ENCODE results near the gene TMA7. TPM values are rescaled to one million over a fixed set of nuclear protein-coding genes. Genes with fewer than 3 reads are reported as not detected.

The TMA7 gene
- total RNA-seq, 1 donor from 2014 or later = 169 TPM

DNA sequence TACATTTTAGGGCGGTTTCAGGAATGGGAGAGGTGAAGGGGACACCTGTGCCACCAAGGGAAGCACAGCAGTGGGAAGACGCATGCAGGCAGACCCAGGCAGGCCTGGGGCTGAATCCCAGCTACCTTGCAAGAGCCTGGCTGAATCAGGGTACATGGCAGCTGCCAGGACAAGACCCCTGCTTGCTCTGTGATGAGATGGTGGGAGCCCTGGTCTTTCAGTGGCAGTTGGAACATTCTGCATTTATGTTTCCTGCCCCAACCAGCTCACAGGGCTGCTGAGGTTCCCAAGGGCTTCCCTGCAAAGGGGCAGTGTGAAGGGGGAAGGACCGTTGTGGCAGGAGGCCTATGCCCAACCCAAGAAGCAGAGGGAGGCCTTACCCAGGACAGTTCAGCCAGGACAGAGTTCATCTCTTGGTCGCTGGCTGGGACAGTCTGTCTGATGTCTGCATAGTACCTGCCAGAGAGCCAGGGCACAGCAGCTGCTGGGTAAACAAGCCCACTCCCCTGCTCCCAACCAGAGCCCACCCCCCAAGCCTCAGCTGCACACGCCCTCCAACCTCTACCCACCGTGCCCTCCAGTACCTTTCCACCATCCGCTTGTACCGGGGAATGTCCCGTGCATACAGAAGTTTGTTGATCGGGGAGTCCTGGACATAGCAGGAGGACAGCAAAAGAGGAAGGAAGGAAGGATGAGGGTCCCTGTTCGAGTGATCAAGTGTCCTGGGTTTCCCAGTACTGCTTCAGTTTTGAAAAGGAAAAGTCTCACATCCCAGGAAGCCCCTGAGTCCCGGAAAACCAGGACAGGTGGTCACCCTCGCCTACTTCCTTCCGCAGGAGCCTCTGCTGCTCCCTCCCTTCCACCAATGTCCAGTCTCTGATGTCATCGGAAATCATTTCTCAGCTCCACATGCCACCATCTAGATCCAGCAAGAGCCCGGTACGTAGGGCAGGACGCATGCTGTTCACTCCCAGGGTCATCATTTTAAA lies 33.3 kb upstream of the TMA7 start:
- peaks cover 51% of the 10 kb centered on the region for H3K36me3 ChIP-seq

DNA sequence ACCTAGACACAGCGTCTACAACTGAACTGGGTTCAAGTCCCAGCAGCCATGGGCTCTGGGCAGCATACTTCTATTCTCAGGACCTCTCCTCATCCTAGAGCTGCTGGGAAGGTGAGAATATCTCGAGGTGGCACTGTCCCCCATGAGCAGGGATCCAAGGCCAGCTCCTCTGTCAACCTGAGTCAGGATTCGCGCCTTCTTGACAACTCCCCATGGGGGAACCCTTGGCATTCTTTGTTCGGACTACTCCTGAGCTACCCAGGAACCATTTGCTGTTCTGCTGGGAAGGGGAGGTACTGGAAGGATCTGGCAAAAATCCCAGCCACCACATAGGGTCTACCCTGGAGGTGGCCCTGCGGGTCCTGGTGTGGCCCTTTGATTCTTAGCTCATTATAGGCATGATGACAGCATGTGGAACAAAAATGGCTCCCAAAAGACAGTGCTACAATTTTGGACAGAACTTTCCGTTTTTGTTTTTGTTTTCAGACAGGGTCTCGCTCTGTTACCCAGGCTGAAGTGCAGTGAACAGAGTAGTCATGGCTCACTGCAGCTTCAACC lies 32.4 kb upstream of the TMA7 start:
- peaks cover 3% of the 10 kb centered on the region for H3K4me1 ChIP-seq
- no peak overlapping the region for H3K27ac ChIP-seq
- TF ChIP-seq, protein P1, sequence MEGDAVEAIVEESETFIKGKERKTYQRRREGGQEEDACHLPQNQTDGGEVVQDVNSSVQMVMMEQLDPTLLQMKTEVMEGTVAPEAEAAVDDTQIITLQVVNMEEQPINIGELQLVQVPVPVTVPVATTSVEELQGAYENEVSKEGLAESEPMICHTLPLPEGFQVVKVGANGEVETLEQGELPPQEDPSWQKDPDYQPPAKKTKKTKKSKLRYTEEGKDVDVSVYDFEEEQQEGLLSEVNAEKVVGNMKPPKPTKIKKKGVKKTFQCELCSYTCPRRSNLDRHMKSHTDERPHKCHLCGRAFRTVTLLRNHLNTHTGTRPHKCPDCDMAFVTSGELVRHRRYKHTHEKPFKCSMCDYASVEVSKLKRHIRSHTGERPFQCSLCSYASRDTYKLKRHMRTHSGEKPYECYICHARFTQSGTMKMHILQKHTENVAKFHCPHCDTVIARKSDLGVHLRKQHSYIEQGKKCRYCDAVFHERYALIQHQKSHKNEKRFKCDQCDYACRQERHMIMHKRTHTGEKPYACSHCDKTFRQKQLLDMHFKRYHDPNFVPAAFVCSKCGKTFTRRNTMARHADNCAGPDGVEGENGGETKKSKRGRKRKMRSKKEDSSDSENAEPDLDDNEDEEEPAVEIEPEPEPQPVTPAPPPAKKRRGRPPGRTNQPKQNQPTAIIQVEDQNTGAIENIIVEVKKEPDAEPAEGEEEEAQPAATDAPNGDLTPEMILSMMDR (IDR thresholded peaks at IDR 0.05) = no peak
- H3K27me3 ChIP-seq = no peaks in the 10 kb centered on the region
- DNase-seq (no peak), ATAC-seq (no peak)
- H3K9me3 ChIP-seq = no peaks in the 10 kb centered on the region
- intact Hi-C loops (cut with DNase I) = no loop called here
- H3K36me3 ChIP-seq = peaks cover 60% of the 10 kb centered on the region
- no peak overlapping the region for H3K4me3 ChIP-seq

More for the DNA sequence above, 33.3 kb upstream of the TMA7 start:
- H3K4me3 ChIP-seq = no peak overlapping the region
- H3K27me3 ChIP-seq = no peaks in the 10 kb centered on the region
- peaks cover 8% of the 10 kb centered on the region for H3K4me1 ChIP-seq
- H3K9me3 ChIP-seq = no peaks in the 10 kb centered on the region
- TF ChIP-seq, protein P1 (IDR thresholded peaks at IDR 0.05) = no peak
- ATAC-seq = no peak
- DNase-seq = no peak
- intact Hi-C loops (cut with DNase I) = no loop called here
- H3K27ac ChIP-seq = no peak overlapping the region

DNA sequence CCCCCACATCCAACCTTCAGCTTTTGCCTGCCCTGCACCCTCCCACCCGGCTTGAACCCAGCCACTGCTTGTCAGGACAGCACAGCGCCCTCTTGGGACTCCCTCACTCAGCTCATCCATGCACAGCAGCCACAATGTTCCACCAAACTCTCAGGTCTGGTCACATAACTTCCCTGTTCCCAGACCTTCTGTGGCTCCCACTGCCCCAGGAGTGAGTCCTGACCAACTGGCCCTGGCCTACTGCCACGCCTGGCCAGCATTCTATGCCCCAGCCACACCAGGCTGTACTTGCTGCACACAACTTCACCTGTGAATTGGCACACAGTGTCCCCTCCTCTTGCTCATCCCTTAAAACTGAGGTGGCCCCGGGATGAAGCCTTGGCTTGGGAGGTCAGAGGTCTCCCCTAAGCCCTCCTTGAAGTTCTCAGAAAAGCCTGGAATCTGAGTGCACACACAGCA lies 31.2 kb upstream of the TMA7 start:
- peak; percentile 44 for DNase-seq
- H3K4me3 ChIP-seq = no peak overlapping the region
- H3K27ac ChIP-seq = no peak overlapping the region
- intact Hi-C loops (cut with DNase I) = no loop called here
- H3K4me1 ChIP-seq = no peaks in the 10 kb centered on the region
- ATAC-seq = no peak
- H3K9me3 ChIP-seq = no peaks in the 10 kb centered on the region
- peaks cover 72% of the 10 kb centered on the region for H3K36me3 ChIP-seq
- H3K27me3 ChIP-seq = no peaks in the 10 kb centered on the region
- TF ChIP-seq, protein P1 (IDR thresholded peaks at IDR 0.05) = no peak

DNA sequence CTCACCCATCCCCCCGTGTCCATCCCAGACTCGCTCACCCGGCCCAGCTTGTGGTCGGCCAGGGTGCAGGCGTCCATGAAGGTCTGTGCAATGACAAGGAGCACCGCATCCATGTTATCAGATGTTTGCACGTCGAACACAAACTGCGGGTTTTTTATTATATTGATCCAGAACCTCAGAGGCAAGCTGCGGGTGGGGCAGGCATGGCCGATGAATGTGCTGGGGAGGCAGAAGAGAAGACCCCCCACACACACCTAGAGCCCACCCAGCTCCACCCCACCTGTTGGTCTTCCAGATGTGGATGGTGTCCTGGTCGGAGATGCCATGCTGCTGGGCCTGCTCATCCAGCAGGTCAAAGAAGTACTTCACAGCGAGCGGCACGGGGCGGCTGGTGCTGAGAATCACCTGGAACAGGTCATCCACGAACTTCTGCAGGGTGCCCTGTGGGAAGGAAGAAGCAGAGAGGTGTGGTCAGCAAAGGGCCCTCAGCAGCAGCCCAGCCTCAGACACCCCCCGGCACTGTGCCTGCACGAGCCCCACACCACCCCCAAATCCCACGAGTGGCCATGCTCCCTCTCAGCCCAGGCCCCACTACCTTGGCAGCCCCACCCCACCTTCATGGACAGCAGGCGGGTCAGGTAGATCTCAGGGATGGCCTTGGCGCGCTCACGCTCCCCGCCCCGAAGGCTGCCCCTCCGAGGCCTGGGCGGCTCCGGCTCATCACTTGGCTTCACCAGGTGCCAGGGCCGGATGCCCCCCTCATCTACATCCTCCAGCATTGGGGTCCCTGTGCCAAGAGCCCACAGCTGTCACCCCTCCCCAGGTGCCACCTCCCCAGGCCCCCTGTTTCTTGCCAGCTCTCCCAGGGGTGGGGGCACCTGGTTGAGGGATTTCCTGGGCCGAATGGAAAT lies 30.5 kb upstream of the TMA7 start:
- H3K9me3 ChIP-seq = no peaks in the 10 kb centered on the region
- no peaks in the 10 kb centered on the region for H3K4me1 ChIP-seq
- DNase-seq (peak; percentile 46), ATAC-seq (no peak)
- H3K4me3 ChIP-seq = no peak overlapping the region
- no peaks in the 10 kb centered on the region for H3K27me3 ChIP-seq
- intact Hi-C loops (cut with DNase I) = no loop called here
- TF ChIP-seq, protein P1 (IDR thresholded peaks at IDR 0.05) = no peak
- H3K27ac ChIP-seq = no peak overlapping the region
- peaks cover 76% of the 10 kb centered on the region for H3K36me3 ChIP-seq
